ENCODE measurements around the gene LAMB4. TPM values are rescaled to one million over a fixed set of nuclear protein-coding genes. Genes with fewer than 3 reads are reported as not detected.

The LAMB4 gene
- total and polyA plus RNA-seq, 10 donors = 0.03 to 0.94 (median 0.22) TPM; not detected in 2

DNA sequence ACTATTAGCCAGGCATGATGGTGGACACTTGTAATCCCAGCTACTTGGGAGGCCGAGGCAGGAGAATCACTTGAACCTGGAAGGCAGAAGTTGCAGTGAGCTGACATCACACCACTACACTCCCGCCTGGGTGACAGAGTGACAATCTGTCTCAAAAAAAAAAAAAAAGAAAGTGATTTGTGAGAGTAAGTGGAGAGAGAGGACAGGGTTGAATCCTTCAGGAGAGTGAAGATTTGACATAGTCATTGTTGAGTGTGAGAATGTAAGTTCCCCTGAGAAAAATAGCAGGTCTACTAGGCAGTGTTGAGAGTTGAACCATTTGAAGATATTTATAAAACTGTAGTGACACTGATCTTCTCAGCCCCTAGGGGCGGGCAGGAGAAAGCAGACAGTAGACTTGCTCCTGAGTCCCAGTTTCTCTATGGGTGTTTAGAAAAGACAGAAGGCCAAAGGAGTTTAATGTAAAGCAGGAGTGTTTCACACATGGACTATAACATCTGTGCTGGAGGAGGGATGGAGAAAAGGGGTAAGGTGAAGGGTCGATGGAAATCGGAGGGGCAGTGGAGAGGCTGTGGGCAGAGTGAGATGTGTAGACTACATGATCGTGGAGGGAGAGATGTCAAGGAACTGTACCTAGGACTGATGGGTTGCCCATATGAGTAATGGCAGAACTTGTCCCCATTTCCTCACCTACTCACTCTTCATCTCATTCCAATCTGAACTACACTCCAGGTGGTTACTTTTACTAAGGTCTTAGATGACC, 13.7 kb upstream of the LAMB4 start:
- Histone ChIP-seq H3K27me3 (replicated peaks in 1 of 7) (no peaks in the 10 kb centered on the region), H3K4me3 (no peak overlapping the region), H3K9me3 (no peaks in the 10 kb centered on the region), H3K27ac (no peak overlapping the region), H3K36me3 (no peaks in the 10 kb centered on the region), H3K4me1 (peaks cover 0 to 9% (median 4%) of the 10 kb centered on the region in 6 donors)
- intact Hi-C loops (cut with DNase I; ENCODE audit: low total_unique reads) = loop anchor here (10.0 kb wide), 1 partner anchor 269 kb away; no protein-coding TSS in a partner anchor
- no peak for DNase-seq
- WGBS, 5 donors = 89 to 93% (median 90%) methylated on average over 6 of the region's 6 CpGs
- no peak for TF ChIP-seq POLR2A (IDR thresholded peaks at IDR 0.05)

DNA sequence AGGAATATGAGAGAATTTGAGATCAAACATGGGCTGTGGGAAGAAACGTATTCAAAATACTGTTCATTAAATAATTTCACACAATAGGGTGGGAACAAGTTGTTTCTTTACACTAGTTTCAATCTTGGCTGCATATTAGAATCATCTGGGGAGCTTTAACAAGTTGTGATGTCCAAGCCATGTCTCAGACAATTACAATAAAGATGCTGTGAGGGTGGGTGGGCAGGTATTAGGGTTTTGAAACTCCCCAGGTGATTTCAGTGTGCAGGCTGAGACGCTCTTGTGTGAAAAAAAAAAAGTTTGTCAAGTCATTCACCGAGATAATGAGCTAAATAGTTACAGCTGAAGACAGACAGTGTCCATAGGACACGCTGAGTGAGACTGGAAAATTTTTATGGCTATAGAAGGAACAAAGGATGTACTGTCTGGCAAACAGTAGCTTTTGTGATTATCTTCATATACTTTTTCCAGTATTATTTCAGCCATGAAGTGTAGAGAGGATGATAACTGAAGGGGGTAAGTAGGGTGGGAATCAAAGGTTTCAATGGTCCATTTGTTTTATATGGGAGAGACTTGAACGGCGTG, 12.6 kb upstream of the LAMB4 start:
- peaks cover 0 to 9% (median 4%) of the 10 kb centered on the region in 6 donors for H3K4me1 ChIP-seq
- H3K36me3 ChIP-seq = no peaks in the 10 kb centered on the region
- no peak overlapping the region for H3K27ac ChIP-seq
- H3K9me3 ChIP-seq = no peaks in the 10 kb centered on the region
- H3K27me3 ChIP-seq (replicated peaks in 1 of 7) = no peaks in the 10 kb centered on the region
- intact Hi-C loops (cut with DNase I; ENCODE audit: low total_unique reads) = loop anchor here (10.0 kb wide), 1 partner anchor 268 kb away; no protein-coding TSS in a partner anchor
- TF ChIP-seq, protein P1, sequence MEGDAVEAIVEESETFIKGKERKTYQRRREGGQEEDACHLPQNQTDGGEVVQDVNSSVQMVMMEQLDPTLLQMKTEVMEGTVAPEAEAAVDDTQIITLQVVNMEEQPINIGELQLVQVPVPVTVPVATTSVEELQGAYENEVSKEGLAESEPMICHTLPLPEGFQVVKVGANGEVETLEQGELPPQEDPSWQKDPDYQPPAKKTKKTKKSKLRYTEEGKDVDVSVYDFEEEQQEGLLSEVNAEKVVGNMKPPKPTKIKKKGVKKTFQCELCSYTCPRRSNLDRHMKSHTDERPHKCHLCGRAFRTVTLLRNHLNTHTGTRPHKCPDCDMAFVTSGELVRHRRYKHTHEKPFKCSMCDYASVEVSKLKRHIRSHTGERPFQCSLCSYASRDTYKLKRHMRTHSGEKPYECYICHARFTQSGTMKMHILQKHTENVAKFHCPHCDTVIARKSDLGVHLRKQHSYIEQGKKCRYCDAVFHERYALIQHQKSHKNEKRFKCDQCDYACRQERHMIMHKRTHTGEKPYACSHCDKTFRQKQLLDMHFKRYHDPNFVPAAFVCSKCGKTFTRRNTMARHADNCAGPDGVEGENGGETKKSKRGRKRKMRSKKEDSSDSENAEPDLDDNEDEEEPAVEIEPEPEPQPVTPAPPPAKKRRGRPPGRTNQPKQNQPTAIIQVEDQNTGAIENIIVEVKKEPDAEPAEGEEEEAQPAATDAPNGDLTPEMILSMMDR (IDR thresholded peaks at IDR 0.05 in 8 of 11, conservative IDR thresholded peaks at IDR 0.05 in 3 of 11) = no peak
- no peak for TF ChIP-seq POLR2AphosphoS5 (IDR thresholded peaks at IDR 0.05)
- TF ChIP-seq POLR2A (IDR thresholded peaks at IDR 0.05) = no peak
- no peak for DNase-seq
- no peak overlapping the region for H3K4me3 ChIP-seq
- 85 to 94% (median 91%) methylated on average over 6 of the region's 6 CpGs for WGBS, 5 donors

DNA sequence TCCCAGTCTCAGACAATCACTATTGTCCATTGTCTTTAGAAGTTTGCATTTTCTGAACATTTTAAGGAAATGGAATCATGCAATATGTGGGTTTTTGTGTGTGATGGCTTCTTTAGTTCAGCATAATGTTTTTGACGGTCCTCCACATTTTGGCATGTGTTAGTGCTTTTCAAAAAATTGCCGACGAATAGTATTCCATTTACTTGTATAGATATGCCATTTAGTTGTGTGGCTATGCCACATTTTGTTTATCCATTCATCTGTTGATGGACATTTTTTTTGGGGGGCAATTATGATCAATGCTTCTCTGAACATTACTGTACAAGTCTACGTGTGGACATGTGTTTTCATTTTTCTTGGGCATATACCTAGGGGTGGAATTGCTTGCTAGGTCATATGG, 12.0 kb upstream of the LAMB4 start:
- WGBS, 5 donors = 90 to 98% (median 94%) methylated on average over 4 of the region's 4 CpGs
- H3K4me1 ChIP-seq = peaks cover 0 to 9% (median 4%) of the 10 kb centered on the region in 6 donors
- intact Hi-C loops (cut with DNase I; ENCODE audit: low total_unique reads) = loop anchor here (10.0 kb wide), 1 partner anchor 267 kb away; no protein-coding TSS in a partner anchor

DNA sequence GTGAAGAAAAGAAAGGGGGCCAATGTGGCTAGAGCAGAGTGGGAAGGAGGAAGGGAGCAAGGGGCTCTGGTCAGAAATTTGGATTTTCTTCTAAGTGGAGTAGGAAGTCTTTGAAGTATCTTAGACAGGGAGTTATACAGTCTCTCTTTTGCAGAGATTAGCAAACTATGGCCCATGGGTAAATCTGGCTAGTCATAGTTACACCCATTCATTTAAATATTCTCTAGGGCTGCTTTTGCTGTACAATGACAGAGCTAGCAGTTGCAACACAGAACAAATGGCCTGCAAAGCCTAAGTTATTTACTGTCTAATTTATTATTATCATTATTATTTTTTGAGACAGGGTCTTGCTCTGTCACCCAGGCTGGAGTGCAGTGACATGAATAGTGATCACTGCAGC, 10.5 kb upstream of the LAMB4 start:
- no peaks in the 10 kb centered on the region for H3K27me3 ChIP-seq (replicated peaks in 1 of 7)
- H3K4me3 ChIP-seq = no peak overlapping the region
- no peaks in the 10 kb centered on the region for H3K36me3 ChIP-seq
- peaks cover 3 to 10% (median 8%) of the 10 kb centered on the region in 6 donors for H3K4me1 ChIP-seq
- H3K27ac ChIP-seq = no peak overlapping the region
- intact Hi-C loops (cut with DNase I; ENCODE audit: low total_unique reads) = loop anchor here (10.0 kb wide), 1 partner anchor 266 kb away; no protein-coding TSS in a partner anchor
- DNase-seq = no peak
- H3K9me3 ChIP-seq = no peaks in the 10 kb centered on the region
- TF ChIP-seq POLR2AphosphoS5 (IDR thresholded peaks at IDR 0.05) (no peak), POLR2A (IDR thresholded peaks at IDR 0.05) (no peak)
- TF ChIP-seq, protein P1 (IDR thresholded peaks at IDR 0.05 in 8 of 11, conservative IDR thresholded peaks at IDR 0.05 in 3 of 11) = no peak

More for the DNA sequence above, 12.0 kb upstream of the LAMB4 start:
- H3K4me3 ChIP-seq = no peak overlapping the region
- no peak overlapping the region for H3K27ac ChIP-seq
- TF ChIP-seq, protein P1 (IDR thresholded peaks at IDR 0.05 in 8 of 11, conservative IDR thresholded peaks at IDR 0.05 in 3 of 11) = no peak
- TF ChIP-seq POLR2A (IDR thresholded peaks at IDR 0.05) (no peak), POLR2AphosphoS5 (IDR thresholded peaks at IDR 0.05) (no peak)
- H3K27me3 ChIP-seq (replicated peaks in 1 of 7) = no peaks in the 10 kb centered on the region
- no peaks in the 10 kb centered on the region for H3K36me3 ChIP-seq
- DNase-seq = no peak
- no peaks in the 10 kb centered on the region for H3K9me3 ChIP-seq
